ENCODE results near the gene RBM14. TPM values are rescaled to one million over a fixed set of nuclear protein-coding genes. Genes with fewer than 3 reads are reported as not detected.

RBM14 gene
- total and polyA plus RNA-seq, 2 of the 4 experiments (the other 2 are of a cell fraction), result 9.3 to 31.1 TPM

DNA sequence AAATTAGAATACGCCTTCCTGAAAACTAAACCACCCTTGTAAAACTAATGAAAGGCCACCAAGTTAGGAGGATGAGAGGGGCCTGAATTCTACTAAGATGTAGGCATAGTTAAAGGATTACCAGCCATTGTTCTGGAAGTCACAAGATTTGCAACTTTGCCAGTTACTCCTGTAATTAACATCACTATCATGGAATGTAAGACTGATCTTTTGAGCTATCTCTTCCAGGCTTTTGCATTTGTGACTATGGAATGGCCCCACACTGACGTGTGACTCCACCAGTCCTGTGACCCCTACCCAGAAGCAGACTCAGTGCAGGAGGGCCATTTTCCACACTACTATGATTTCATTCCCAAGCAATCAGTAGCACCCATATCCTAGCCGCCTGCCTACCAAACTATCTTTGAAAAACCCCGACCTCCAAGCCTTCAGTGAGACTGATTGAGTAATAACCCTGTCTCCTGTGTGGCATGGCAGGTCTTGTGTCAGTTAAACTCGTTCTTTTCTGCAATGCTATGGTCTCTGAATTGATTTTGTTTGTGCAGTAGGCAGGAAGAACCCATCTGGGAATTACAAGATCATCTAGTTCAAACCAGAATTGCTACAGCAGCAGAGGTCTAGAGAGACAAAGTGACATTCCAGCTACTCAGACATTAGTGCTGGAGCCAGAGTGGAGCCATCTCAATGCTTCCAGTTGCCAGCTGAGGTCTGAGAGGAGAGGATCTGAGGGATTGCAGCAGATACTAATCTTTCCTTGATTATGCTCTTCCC lies 46.2 kb upstream of the RBM14 start:
- Histone ChIP-seq H3K4me3 (ENCODE audit: insufficient read depth, low read depth, low read length) (no peak overlapping the region), H4K20me1 (ENCODE audit: insufficient read depth, low read length) (no peaks in the 10 kb centered on the region), H2BK15ac (ENCODE audit: low read depth, low read length) (no peak overlapping the region), H3K4me1 (ENCODE audit: control insufficient read depth, insufficient read depth, low read length) (peaks cover 3% of the 10 kb centered on the region; the same call in 1 of the 2 replicates), H3K4me2 (ENCODE audit: low read depth, low read length) (no peak overlapping the region), H3K79me1 (ENCODE audit: low read depth in 1 of 2, low read length in 2 of 2) (no peaks in the 10 kb centered on the region), H3K23ac (ENCODE audit: low read depth, low read length) (no peak overlapping the region), H3K9me3 (ENCODE audit: control insufficient read depth, insufficient read depth, low read length) (no peaks in the 10 kb centered on the region), H3K56ac (ENCODE audit: extremely low read depth, insufficient read depth, low read length) (no peak overlapping the region), H3K9me1 (ENCODE audit: insufficient read depth, low read length) (peaks cover 3% of the 10 kb centered on the region; the same call in 1 of the 2 replicates), H2AFZ (replicated peaks; ENCODE audit: low read length, poor library complexity) (no peak overlapping the region), H2BK5ac (ENCODE audit: low read depth, low read length, poor library complexity, severe bottlenecking) (no peak overlapping the region), H2AK5ac (ENCODE audit: low read depth, low read length) (no peak overlapping the region), H4K91ac (ENCODE audit: insufficient read depth, low read depth, low read length) (no peak overlapping the region), H3K18ac (ENCODE audit: low read depth, low read length) (no peak overlapping the region), H2BK120ac (ENCODE audit: low read depth, low read length) (no peak overlapping the region), H3K36me3 (ENCODE audit: control insufficient read depth, insufficient read depth, low read length) (peaks cover 3% of the 10 kb centered on the region; the same call in 1 of the 2 replicates), H3K14ac (replicated peaks; ENCODE audit: low read depth, low read length) (no peak overlapping the region), H4K8ac (ENCODE audit: low read depth in 2 of 2, low read length in 2 of 2) (no peak overlapping the region), H3K27me3 (ENCODE audit: control insufficient read depth, insufficient read depth, low read length) (peaks cover 2% of the 10 kb centered on the region; the same call in 1 of the 2 replicates), H3K4ac (ENCODE audit: low read depth, low read length) (no peak overlapping the region), H3K27ac (ENCODE audit: insufficient read depth, low read length) (no peak overlapping the region), H4K5ac (ENCODE audit: low read depth, low read length) (no peak overlapping the region), H3K9ac (ENCODE audit: low read depth, low read length) (no peak overlapping the region), H2AK9ac (replicated peaks; ENCODE audit: low read depth, low read length, poor library complexity) (no peak overlapping the region), H2BK20ac (ENCODE audit: low read depth, low read length) (no peak overlapping the region)
- in situ Hi-C loops (cut with MboI; ENCODE audit: low sequenced_read_pairs), result loop anchor here (10.0 kb wide), 1 partner anchor 265 kb away; no protein-coding TSS in a partner anchor
- WGBS, 2 experiments (ENCODE audit: extremely low coverage in 2 of 2, insufficient read length in 1 of 2), result 0% methylated on average over 1 of the region's 5 CpGs; no CpG with 5 or more reads in 1 of the 2 experiments
- ChIA-PET POLR2A (ENCODE audit: unreplicated experiment) (no interaction called here), CTCF (interaction anchor here (0.8 kb wide), 1 partner anchor 23 kb away, joined by 4 read pairs; no protein-coding TSS in a partner anchor)
- no TSS peak for BruUV-seq (replicated peaks)
- dilution Hi-C loops (cut with HindIII; ENCODE audit: low sequenced_read_pairs, unreplicated experiment), result no loop called here
- DNase-seq (no peak), ATAC-seq (ENCODE audit: low read depth) (no peak)
- intact Hi-C loops (cut with micrococcal nuclease), result no loop called here
- TF ChIP-seq, protein P1, sequence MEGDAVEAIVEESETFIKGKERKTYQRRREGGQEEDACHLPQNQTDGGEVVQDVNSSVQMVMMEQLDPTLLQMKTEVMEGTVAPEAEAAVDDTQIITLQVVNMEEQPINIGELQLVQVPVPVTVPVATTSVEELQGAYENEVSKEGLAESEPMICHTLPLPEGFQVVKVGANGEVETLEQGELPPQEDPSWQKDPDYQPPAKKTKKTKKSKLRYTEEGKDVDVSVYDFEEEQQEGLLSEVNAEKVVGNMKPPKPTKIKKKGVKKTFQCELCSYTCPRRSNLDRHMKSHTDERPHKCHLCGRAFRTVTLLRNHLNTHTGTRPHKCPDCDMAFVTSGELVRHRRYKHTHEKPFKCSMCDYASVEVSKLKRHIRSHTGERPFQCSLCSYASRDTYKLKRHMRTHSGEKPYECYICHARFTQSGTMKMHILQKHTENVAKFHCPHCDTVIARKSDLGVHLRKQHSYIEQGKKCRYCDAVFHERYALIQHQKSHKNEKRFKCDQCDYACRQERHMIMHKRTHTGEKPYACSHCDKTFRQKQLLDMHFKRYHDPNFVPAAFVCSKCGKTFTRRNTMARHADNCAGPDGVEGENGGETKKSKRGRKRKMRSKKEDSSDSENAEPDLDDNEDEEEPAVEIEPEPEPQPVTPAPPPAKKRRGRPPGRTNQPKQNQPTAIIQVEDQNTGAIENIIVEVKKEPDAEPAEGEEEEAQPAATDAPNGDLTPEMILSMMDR (conservative IDR thresholded peaks at IDR 0.05; ENCODE audit: low read depth, low read length), result no peak
- TF ChIP-seq SMC3 (IDR thresholded peaks at IDR 0.05; ENCODE audit: low read depth, low read length), result no peak
- TF ChIP-seq, protein P2, sequence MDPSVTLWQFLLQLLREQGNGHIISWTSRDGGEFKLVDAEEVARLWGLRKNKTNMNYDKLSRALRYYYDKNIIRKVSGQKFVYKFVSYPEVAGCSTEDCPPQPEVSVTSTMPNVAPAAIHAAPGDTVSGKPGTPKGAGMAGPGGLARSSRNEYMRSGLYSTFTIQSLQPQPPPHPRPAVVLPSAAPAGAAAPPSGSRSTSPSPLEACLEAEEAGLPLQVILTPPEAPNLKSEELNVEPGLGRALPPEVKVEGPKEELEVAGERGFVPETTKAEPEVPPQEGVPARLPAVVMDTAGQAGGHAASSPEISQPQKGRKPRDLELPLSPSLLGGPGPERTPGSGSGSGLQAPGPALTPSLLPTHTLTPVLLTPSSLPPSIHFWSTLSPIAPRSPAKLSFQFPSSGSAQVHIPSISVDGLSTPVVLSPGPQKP (IDR thresholded peaks at IDR 0.05; ENCODE audit: borderline replicate concordance, low read depth, low read length), result no peak
- TF ChIP-seq RCOR1 (IDR thresholded peaks at IDR 0.05; ENCODE audit: insufficient replicate concordance, low read length), result no peak
- no peak for TF ChIP-seq RFX5 (IDR thresholded peaks at IDR 0.05; ENCODE audit: low read depth, low read length)
- TF ChIP-seq BHLHE40 (IDR thresholded peaks at IDR 0.05; ENCODE audit: low read depth, low read length), result no peak
- TF ChIP-seq CEBPB (IDR thresholded peaks at IDR 0.05; ENCODE audit: low read depth, low read length), result no peak
- no peak for TF ChIP-seq RAD21 (IDR thresholded peaks at IDR 0.05; ENCODE audit: low read length)
- TF ChIP-seq MXI1 (IDR thresholded peaks at IDR 0.05; ENCODE audit: borderline replicate concordance, low read depth, low read length), result no peak
- TF ChIP-seq FOS (IDR thresholded peaks at IDR 0.05; ENCODE audit: low read depth, low read length), result no peak
- TF ChIP-seq, protein P3, sequence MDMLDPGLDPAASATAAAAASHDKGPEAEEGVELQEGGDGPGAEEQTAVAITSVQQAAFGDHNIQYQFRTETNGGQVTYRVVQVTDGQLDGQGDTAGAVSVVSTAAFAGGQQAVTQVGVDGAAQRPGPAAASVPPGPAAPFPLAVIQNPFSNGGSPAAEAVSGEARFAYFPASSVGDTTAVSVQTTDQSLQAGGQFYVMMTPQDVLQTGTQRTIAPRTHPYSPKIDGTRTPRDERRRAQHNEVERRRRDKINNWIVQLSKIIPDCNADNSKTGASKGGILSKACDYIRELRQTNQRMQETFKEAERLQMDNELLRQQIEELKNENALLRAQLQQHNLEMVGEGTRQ (IDR thresholded peaks at IDR 0.05; ENCODE audit: low read depth, low read length), result no peak
- no peak for TF ChIP-seq CHD1 (IDR thresholded peaks at IDR 0.05; ENCODE audit: low read depth, low read length)
- no peak for TF ChIP-seq MAFK (IDR thresholded peaks at IDR 0.05; ENCODE audit: low read depth, low read length)
- TF ChIP-seq POLR2A (IDR thresholded peaks at IDR 0.05; ENCODE audit: low read depth, low read length), result no peak
- TF ChIP-seq NFE2L2 (IDR thresholded peaks at IDR 0.05; ENCODE audit: low read depth, low read length), result no peak

Measured in IMR-90 (cell line).